HG02588 (cell line): ENCODE data around the gene ST6GAL1.
"Not testable (repeated sequence)": the region's sequence is repeated elsewhere in the genome, so short reads cannot be mapped to it uniquely, and the experiment has no call there.

Source experiments
- ATAC-seq: cut with Tn5 transposase; IDR thresholded peaks from one replicate; pipeline ENCODE4 v1.9.1; 2021; ENCODE audit warnings: mild to moderate bottlenecking, moderate library complexity; ENCODE audit not compliant: unreplicated experiment

The ST6GAL1 gene

GRCh38 chr3:186930143-186930640 is at the start of gene ST6GAL1:
Gene ST6GAL1, plus strand, starts transcription at chr3:186930526. Its CDS starts 112,178 bp downstream, at chr3:187042704.
- peak; percentile 66 for ATAC-seq

- ATAC-seq: no peak
Observed at GRCh38 chr3:186882150-186882524, 48.2 kb upstream of the ST6GAL1 start.

- ATAC-seq: no peak
Observed at GRCh38 chr3:186882881-186883685, 47.2 kb upstream of the ST6GAL1 start.

- no peak for ATAC-seq
Observed at GRCh38 chr3:186883686-186884058, 46.7 kb upstream of the ST6GAL1 start.

GRCh38 chr3:186884868-186885267 is 45.5 kb upstream of the ST6GAL1 start:
- not testable (repeated sequence) for ATAC-seq

DNA sequence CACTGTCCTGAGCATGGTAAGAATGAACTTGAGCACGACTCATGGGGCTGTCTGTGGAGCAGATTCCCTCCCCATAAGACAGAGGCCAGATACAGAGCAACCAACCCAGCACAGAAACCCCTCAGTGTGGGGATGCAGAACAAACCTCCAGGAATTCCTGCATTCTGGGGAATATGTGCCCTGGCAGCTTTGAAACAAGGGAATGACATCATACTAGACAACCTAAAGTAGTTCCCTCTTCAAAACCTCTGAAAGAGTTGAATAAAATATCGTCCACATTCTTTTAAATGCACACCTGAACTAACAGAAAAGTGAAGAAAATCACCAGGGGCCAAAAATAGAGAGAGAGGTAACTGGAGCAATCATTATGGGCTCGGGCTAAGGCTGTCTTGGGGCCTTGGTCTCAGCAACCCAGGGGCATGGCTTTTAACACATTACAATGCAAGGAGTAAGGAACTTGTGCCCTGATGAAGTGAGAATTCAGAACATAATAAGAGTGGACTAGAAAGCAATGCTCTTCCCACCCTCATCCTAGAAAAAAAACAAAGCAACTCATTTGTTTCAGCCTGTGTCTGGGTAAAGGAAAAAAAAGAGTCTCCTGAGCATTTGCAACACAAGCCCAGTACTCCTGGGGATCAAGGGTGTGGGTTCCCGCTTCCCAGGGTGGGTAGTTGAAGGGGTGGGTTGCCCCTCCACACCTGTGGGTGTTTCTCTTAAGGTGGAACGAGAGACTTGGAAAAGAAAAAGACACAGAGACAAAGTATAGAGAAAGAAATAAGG is 43.9 kb upstream of the ST6GAL1 start:
- ATAC-seq: no peak

GRCh38 chr3:186887507-186887938 is 42.8 kb upstream of the ST6GAL1 start:
- ATAC-seq: not testable (repeated sequence)

- no peak for ATAC-seq
Observed at GRCh38 chr3:186888569-186888968, 41.8 kb upstream of the ST6GAL1 start.

GRCh38 chr3:186889698-186890097 is 40.6 kb upstream of the ST6GAL1 start:
- ATAC-seq: not testable (repeated sequence)

DNA sequence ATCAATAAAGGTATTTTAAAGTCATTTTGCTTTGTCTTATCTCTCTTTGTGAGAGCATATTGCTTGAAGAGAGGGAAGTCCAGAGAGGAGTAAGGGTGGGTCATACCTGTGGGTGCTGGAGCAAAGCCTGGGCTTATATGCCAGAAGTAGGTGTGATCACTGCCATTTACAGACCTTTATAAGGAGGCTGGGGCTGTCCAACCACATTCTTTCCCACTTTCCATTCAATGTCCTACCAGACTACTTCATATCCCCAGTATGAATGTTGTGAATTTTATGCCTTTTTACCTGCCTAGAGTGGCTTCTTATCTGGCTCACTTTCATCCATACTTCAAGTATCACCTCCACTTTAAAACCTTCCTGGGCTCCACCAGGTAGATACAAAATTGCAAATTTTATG is 39.4 kb upstream of the ST6GAL1 start:
- no peak for ATAC-seq

- not testable (repeated sequence) for ATAC-seq
Observed at GRCh38 chr3:186893071-186893470, 37.3 kb upstream of the ST6GAL1 start.

DNA sequence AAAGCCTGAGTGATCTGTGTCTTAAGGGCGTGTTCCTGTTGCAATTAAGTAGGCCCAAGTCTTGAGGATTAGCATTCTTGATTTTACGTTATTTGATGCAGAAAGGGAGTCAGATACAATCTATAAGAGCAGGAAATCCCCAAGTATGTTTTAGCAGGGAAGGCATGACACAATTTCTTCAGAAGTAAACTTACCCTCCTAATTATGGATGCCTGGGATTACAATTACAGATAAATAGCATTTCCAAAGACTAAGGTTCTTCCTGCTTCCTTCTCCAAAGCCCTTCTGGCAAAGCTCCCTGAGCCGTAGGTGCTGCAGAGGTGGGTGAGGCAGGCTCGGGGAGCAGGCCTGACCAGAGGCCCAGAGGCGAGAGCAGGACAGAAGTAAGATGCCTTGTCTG is 34.9 kb upstream of the ST6GAL1 start:
- no peak for ATAC-seq

DNA sequence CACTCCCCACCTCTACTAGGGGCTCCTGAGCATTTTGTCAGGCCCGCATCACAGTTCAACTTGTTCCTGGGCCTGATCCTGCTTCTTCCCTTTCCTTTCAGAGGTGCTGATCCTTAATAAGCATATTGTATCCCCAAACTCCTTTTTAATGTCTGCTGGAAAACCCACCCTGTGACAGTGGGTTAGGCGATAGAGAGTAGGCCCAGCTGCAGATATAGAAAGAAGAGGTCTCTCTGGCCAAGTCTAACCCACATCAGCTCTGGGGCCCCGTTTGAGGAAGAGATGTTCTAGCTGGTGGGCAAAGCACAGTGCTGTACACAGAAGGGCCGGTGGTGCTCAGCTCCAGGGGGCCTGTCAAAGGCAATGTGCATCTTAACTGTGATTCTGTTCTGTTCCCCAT is 34.3 kb upstream of the ST6GAL1 start:
- ATAC-seq: no peak

- ATAC-seq: no peak
Observed at GRCh38 chr3:186896875-186897274, 33.5 kb upstream of the ST6GAL1 start.

- no peak for ATAC-seq
Observed at GRCh38 chr3:186901135-186901734, 29.1 kb upstream of the ST6GAL1 start.

GRCh38 chr3:186902154-186902553 is 28.2 kb upstream of the ST6GAL1 start:
- ATAC-seq: no peak

DNA sequence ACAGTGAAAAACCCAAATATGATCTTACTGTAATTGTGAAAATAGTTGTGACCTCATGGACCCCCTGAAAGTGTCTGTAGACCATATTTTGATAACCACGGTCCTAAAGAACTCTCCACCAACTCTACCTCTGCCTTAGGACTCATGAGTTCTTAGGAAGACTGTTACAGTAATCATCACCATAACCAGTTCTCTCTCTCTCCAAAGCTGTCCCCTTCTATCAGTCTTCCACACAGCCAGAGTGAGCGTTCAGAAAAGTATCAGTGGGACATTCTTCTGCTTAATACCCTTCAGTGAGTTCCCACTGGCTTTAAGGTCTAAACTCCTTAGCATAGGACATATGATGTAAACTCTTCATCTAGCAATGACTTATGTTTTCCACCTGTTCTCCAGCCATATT is 27.6 kb upstream of the ST6GAL1 start:
- no peak for ATAC-seq

DNA sequence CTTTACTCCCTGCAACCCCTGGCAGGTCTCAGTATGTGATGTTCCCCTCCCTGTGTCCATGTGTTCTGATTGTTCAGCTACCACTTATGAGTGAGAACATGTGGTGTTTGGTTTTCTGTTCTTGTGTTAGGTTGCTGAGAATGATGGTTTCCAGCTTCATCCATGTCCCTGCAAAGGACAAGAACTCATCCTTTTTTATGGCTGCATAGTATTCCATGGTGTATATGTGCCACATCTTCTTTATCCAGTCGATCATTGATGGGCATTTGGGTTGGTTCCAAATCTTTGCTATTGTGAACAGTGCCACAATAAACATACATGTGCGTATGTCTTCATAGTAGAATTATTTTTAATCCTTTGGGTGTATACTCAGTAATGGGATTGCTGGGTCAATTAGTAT is 26.6 kb upstream of the ST6GAL1 start:
- ATAC-seq: not testable (repeated sequence)

DNA sequence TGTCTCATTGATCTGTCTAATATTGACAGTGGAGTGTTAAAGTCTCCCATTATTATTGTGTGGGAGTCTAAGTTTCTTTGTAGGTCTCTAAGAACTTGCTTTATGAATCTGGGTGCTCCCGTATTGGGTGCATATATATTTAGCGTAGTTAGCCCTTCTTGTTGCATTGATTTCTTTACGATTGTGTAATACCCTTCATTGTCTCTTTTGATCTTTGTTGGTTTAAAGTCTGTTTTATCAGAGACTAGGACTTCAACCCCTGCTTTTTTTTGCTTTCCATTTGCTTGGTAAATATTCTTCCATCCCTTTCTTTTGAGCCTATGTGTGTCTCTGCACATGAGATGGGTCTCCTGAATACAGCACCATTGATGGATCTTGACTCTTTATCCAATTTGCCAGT is 23.3 kb upstream of the ST6GAL1 start:
- not testable (repeated sequence) for ATAC-seq

GRCh38 chr3:186909078-186909853 is 21.1 kb upstream of the ST6GAL1 start:
- no peak for ATAC-seq
